COLO668 (cell line): Measurements from ENCODE around the gene SARS2.
A peak's percentile ranks its signal among the peaks of the same experiment; 100 is the strongest.
"Not testable (repeated sequence)": the region's sequence is repeated elsewhere in the genome, so short reads cannot be mapped to it uniquely, and the experiment has no call there.

Source experiments
- DNase-seq: peaks from one replicate; lab custom pipeline; 2025; ENCODE audit not compliant: unreplicated experiment; lab: John Stamatoyannopoulos, UW

SARS2 gene

GRCh38 chr19:38949580-38950367 is 19.2 kb upstream of the SARS2 start:
- peak; percentile 48 for DNase-seq

- no peak for DNase-seq
Observed at GRCh38 chr19:38946229-38947010, 15.9 kb upstream of the SARS2 start.

- no peak for DNase-seq
Observed at GRCh38 chr19:38945562-38946228, 15.1 kb upstream of the SARS2 start.

GRCh38 chr19:38944981-38945506 is 14.5 kb upstream of the SARS2 start:
- DNase-seq = peak; percentile 19

GRCh38 chr19:38942471-38943181 is 12.1 kb upstream of the SARS2 start:
- DNase-seq = no peak

GRCh38 chr19:38941979-38942378 is 11.4 kb upstream of the SARS2 start:
- no peak for DNase-seq

GRCh38 chr19:38941466-38941865 is 10.9 kb upstream of the SARS2 start:
- not testable (repeated sequence) for DNase-seq

GRCh38 chr19:38939957-38940356 is 9.4 kb upstream of the SARS2 start:
- no peak for DNase-seq

GRCh38 chr19:38933544-38933943 is 3.0 kb upstream of the SARS2 start:
- no peak for DNase-seq

GRCh38 chr19:38932425-38933179 is 2.0 kb upstream of the SARS2 start:
- DNase-seq = no peak

- DNase-seq = no peak
Observed at GRCh38 chr19:38931521-38931793, 894 bp upstream of the SARS2 start.

- peak; percentile 98 for DNase-seq
Observed at GRCh38 chr19:38930776-38931520, 385 bp upstream of the SARS2 start, which contains the start of gene MRPS12. Gene MRPS12, plus strand, starts transcription at chr19:38930944. Its CDS starts 351 bp downstream, at chr19:38931295.

- no peak for DNase-seq
Observed at GRCh38 chr19:38928391-38929001, 2.1 kb downstream of the SARS2 start.

- no peak for DNase-seq
Observed at GRCh38 chr19:38924388-38924787, 6.2 kb downstream of the SARS2 start.

- DNase-seq = no peak
Observed at GRCh38 chr19:38922482-38922881, 8.1 kb downstream of the SARS2 start.

GRCh38 chr19:38921420-38922274 is 8.9 kb downstream of the SARS2 start:
- no peak for DNase-seq

GRCh38 chr19:38920602-38921419 is 9.8 kb downstream of the SARS2 start:
- no peak for DNase-seq
